GM21529 (cell line): ENCODE results near the gene RSRP1.

Experiments used
- ATAC-seq: cut with Tn5 transposase; IDR thresholded peaks from one replicate; pipeline ENCODE4 v1.9.1; 2021; ENCODE audit not compliant: unreplicated experiment

Gene RSRP1

GRCh38 chr1:25194054-25194453, 53.2 kb downstream of the RSRP1 start:
- ATAC-seq, result no peak

- no peak for ATAC-seq
Measured at GRCh38 chr1:25193229-25193628, 54.0 kb downstream of the RSRP1 start.
